Loucy (cell line): ENCODE measurements around the gene SOX12.

ENCODE experiments used
- H2AFZ ChIP-seq: fragments of 200-600 bp; sonication (generic); 2 replicates; pipeline ENCODE4 v1.6.0; 2016; ENCODE audit warnings: antibody characterized with exemption, mild to moderate bottlenecking, low read length, moderate library complexity
- H3F3A ChIP-seq: fragments of 200-600 bp; 2 replicates; pipeline ENCODE4 v1.6.0; 2016; ENCODE audit warnings: antibody characterized with exemption, low read depth, mild to moderate bottlenecking
- H3K27me3 ChIP-seq: fragments of 200-600 bp; sonication (generic); 2 replicates; pipeline ENCODE4 v1.6.1; 2014; ENCODE audit warnings: low read length, mild to moderate bottlenecking; ENCODE audit not compliant: insufficient read depth, poor library complexity, severe bottlenecking
- H3K36me3 ChIP-seq: fragments of 200-600 bp; sonication (generic); 2 replicates; pipeline ENCODE4 v1.6.1; 2016; ENCODE audit warnings: low read length; ENCODE audit not compliant: insufficient read depth
- H3K4me1 ChIP-seq: fragments of 200-600 bp; sonication (generic); 2 replicates; pipeline ENCODE4 v1.5.1; 2014; ENCODE audit warnings: low read length, mild to moderate bottlenecking; ENCODE audit not compliant: insufficient read depth, poor library complexity, severe bottlenecking
- H3K4me2 ChIP-seq: fragments of 200-600 bp; sonication (generic); 2 replicates; pipeline ENCODE4 v1.6.0; 2014; ENCODE audit warnings: antibody characterized with exemption, low read length, low read depth, mild to moderate bottlenecking; ENCODE audit not compliant: poor library complexity, severe bottlenecking
- H3K4me3 ChIP-seq: fragments of 200-600 bp; sonication (generic); 2 replicates; pipeline ENCODE4 v1.5.1; 2014; ENCODE audit warnings: low read length, mild to moderate bottlenecking, mixed read lengths; ENCODE audit not compliant: poor library complexity, severe bottlenecking
- H3K79me2 ChIP-seq: fragments of 200-600 bp; sonication (generic); 2 replicates; pipeline ENCODE4 v1.6.1; 2014; ENCODE audit warnings: low read length; ENCODE audit not compliant: insufficient read depth
- H3K9ac ChIP-seq: fragments of 200-600 bp; sonication (generic); 2 replicates; pipeline ENCODE4 v1.6.0; 2014; ENCODE audit warnings: mild to moderate bottlenecking, low read depth, low read length, moderate library complexity; ENCODE audit not compliant: poor library complexity, severe bottlenecking
- H3K9me2 ChIP-seq: fragments of 200-600 bp; sonication (generic); replicated peaks from 2 replicates; pipeline ENCODE4 v1.6.1; 2016; ENCODE audit warnings: low read depth, low read length, mixed read lengths
- H3K9me3 ChIP-seq: fragments of 200-600 bp; sonication (generic); 2 replicates; pipeline ENCODE4 v1.6.1; 2014; ENCODE audit warnings: mild to moderate bottlenecking, antibody characterized with exemption, low read length, low read depth; ENCODE audit not compliant: insufficient read depth
- H4K20me1 ChIP-seq: fragments of 200-600 bp; sonication (generic); 2 replicates; pipeline ENCODE4 v1.6.0; 2014; ENCODE audit warnings: antibody characterized with exemption, low read length, mild to moderate bottlenecking; ENCODE audit not compliant: insufficient read depth, poor library complexity, severe bottlenecking
- EZH2phosphoT487 ChIP-seq: fragments of 200-600 bp; IDR thresholded peaks from 2 replicates; pipeline ENCODE4 v1.6.1; 2018; ENCODE audit warnings: antibody characterized with exemption, mild to moderate bottlenecking, moderate library complexity, borderline replicate concordance
- TF ChIP-seq, protein P1 (sequence below): fragments of 200-600 bp; sonication (generic); conservative IDR thresholded peaks from 2 replicates; pipeline ENCODE4 v1.5.1; 2014; ENCODE audit warnings: mild to moderate bottlenecking, antibody characterized with exemption, low read length

SOX12 gene

DNA sequence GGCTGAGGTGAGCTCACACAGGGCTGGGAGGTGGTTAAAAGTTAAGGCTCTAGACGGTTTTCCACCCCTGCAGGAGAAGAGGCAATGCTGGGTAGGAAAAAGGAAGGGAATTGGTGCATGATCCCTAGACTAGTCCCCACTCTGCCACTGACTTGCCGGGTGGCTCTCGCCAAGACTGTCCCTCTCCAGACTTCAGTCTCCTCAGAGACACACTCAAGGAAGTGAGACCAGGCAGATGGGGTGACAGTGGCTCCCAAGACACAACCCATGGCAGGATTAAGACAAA lies 47.9 kb upstream of the SOX12 start:
- no peak overlapping the region for H3K4me2 ChIP-seq
- H3K9me3 ChIP-seq = no peaks in the 10 kb centered on the region
- H3K36me3 ChIP-seq = peaks cover 21% of the 10 kb centered on the region; the same call in 1 of the 2 replicates
- no peak overlapping the region for H2AFZ ChIP-seq
- H3K79me2 ChIP-seq = no peaks in the 10 kb centered on the region
- no peak overlapping the region for H3K9ac ChIP-seq
- no peaks in the 10 kb centered on the region for H3K9me2 ChIP-seq
- no peak for TF ChIP-seq EZH2phosphoT487
- TF ChIP-seq, protein P1, sequence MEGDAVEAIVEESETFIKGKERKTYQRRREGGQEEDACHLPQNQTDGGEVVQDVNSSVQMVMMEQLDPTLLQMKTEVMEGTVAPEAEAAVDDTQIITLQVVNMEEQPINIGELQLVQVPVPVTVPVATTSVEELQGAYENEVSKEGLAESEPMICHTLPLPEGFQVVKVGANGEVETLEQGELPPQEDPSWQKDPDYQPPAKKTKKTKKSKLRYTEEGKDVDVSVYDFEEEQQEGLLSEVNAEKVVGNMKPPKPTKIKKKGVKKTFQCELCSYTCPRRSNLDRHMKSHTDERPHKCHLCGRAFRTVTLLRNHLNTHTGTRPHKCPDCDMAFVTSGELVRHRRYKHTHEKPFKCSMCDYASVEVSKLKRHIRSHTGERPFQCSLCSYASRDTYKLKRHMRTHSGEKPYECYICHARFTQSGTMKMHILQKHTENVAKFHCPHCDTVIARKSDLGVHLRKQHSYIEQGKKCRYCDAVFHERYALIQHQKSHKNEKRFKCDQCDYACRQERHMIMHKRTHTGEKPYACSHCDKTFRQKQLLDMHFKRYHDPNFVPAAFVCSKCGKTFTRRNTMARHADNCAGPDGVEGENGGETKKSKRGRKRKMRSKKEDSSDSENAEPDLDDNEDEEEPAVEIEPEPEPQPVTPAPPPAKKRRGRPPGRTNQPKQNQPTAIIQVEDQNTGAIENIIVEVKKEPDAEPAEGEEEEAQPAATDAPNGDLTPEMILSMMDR = no peak
- H3K4me3 ChIP-seq = no peak overlapping the region
- H3K4me1 ChIP-seq = no peaks in the 10 kb centered on the region
- no peaks in the 10 kb centered on the region for H3F3A ChIP-seq
- H3K27me3 ChIP-seq = no peaks in the 10 kb centered on the region
- no peaks in the 10 kb centered on the region for H4K20me1 ChIP-seq

DNA sequence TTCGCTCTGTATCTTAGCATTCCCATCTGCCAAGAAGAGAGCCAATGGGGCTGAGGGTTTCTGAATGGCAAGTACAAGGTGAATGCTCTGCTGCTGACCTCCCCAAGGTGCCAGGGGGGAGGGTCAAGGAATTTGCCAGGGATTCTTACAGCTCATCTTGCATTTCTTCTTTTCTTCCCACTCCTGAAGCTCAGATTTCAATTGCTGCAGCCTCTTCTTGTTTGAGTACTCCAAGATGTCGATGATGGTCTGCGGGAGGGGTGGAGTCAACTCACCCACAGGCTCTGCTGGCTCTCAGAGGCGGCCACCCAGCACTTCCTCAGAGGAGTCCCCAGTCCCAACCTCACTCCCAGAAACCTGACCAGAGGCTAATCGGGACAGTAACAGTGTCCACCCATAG lies 47.2 kb upstream of the SOX12 start:
- H3K9me2 ChIP-seq = no peaks in the 10 kb centered on the region
- H3K9ac ChIP-seq = no peak overlapping the region
- H3K4me2 ChIP-seq = no peak overlapping the region
- H3K27me3 ChIP-seq = no peaks in the 10 kb centered on the region
- no peak overlapping the region for H3K4me3 ChIP-seq
- no peaks in the 10 kb centered on the region for H3K9me3 ChIP-seq
- no peaks in the 10 kb centered on the region for H3K4me1 ChIP-seq
- H3K36me3 ChIP-seq = peaks cover 21% of the 10 kb centered on the region; the same call in 1 of the 2 replicates
- H4K20me1 ChIP-seq = no peaks in the 10 kb centered on the region
- H2AFZ ChIP-seq = no peak overlapping the region
- TF ChIP-seq, protein P1 = no peak
- no peak for TF ChIP-seq EZH2phosphoT487
- H3F3A ChIP-seq = no peaks in the 10 kb centered on the region
- H3K79me2 ChIP-seq = no peaks in the 10 kb centered on the region

DNA sequence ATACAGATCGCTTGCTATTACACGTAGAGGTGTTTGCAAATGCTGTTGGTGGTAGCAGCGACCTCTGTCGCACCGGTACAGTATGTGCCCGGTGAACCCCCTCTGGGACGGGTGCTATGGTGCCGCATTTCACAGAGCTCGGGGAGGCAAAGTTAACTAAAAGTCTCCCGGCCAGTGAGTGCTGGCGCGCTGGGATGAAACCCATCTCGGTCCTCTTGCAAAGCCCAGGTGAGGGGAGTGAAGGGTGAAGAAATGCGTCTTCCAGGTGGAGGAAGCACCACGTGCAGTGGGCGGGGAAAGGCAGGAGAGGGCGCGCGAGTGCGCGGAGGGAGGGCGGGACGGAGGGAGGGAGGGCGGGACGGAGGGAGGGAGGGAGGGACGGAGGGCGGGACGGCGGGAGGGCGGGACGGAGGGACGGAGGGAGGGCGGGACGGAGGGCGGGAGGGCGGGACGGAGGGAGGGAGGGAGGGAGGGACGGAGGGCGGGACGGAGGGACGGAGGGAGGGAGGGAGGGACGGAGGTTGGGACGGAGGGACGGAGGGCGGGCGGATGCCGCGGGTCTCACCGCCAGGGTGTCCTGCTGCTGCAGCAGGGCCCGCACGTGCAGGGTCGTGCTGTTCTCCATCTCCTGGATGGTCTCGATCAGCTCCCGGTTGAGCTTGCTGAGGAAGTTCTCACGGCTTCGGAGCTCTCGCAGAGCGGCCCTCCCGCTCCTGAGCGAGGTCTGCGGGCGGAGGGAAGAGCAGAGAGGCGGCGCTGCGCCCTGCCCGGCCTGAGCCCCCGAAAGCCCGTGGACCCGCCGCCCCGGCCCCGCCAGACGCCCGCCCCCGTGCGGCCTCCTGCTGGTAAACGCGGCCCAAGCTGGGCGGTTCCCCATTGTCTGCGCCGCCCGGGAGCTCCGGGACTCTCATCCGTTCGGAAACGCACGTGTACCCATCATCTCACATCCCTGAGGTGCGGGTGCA lies 46.5 kb upstream of the SOX12 start:
- H3K9me3 ChIP-seq = no peaks in the 10 kb centered on the region
- H3K9me2 ChIP-seq = no peaks in the 10 kb centered on the region
- H4K20me1 ChIP-seq = no peaks in the 10 kb centered on the region
- H3K4me3 ChIP-seq = no peak overlapping the region
- H2AFZ ChIP-seq = no peak overlapping the region
- H3K4me2 ChIP-seq = no peak overlapping the region
- H3K9ac ChIP-seq = no peak overlapping the region
- H3K79me2 ChIP-seq = no peaks in the 10 kb centered on the region
- no peaks in the 10 kb centered on the region for H3K27me3 ChIP-seq
- no peak for TF ChIP-seq EZH2phosphoT487
- TF ChIP-seq, protein P1 = no peak
- H3K4me1 ChIP-seq = no peaks in the 10 kb centered on the region
- no peaks in the 10 kb centered on the region for H3F3A ChIP-seq
- H3K36me3 ChIP-seq = peaks cover 21% of the 10 kb centered on the region; the same call in 1 of the 2 replicates
